ENCODE results near the gene ISG15. TPM values are rescaled to one million over a fixed set of nuclear protein-coding genes. Genes with fewer than 3 reads are reported as not detected.

Gene ISG15
- total RNA-seq (10 to 100 TPM; 34.4 to 48.8 TPM), polyA plus RNA-seq (ENCODE audit: insufficient read length in 2 of 2) (10 to 100 TPM; 27.7 to 28.0 TPM)
- long read RNA-seq, donor 1, transcript ISG15-201 (2 exons, 711 nt) = major isoform, 29 of 40 reads
- long read RNA-seq, donor 1, partial matches to known transcripts = 11 of 40 reads
- long read RNA-seq, donor 1, other reads (novel, unspliced or antisense) = 0 of 40 reads
- long read RNA-seq, donor 2, transcript ISG15-201 (2 exons, 711 nt) = major isoform, 11 of 11 reads
- long read RNA-seq, donor 2, partial matches to known transcripts = 0 of 11 reads
- long read RNA-seq, donor 2, other reads (novel, unspliced or antisense) = 0 of 11 reads
- long read RNA-seq, donor 3, transcript ISG15-201 (2 exons, 711 nt) = major isoform, 17 of 18 reads
- long read RNA-seq, donor 3, partial matches to known transcripts = 0 of 18 reads
- long read RNA-seq, donor 3, other reads (novel, unspliced or antisense) = 0 of 18 reads
- long read RNA-seq, donor 4, transcript ISG15-201 (2 exons, 711 nt) = major isoform, 32 of 32 reads
- long read RNA-seq, donor 4, partial matches to known transcripts = 0 of 32 reads
- long read RNA-seq, donor 4, other reads (novel, unspliced or antisense) = 0 of 32 reads

DNA sequence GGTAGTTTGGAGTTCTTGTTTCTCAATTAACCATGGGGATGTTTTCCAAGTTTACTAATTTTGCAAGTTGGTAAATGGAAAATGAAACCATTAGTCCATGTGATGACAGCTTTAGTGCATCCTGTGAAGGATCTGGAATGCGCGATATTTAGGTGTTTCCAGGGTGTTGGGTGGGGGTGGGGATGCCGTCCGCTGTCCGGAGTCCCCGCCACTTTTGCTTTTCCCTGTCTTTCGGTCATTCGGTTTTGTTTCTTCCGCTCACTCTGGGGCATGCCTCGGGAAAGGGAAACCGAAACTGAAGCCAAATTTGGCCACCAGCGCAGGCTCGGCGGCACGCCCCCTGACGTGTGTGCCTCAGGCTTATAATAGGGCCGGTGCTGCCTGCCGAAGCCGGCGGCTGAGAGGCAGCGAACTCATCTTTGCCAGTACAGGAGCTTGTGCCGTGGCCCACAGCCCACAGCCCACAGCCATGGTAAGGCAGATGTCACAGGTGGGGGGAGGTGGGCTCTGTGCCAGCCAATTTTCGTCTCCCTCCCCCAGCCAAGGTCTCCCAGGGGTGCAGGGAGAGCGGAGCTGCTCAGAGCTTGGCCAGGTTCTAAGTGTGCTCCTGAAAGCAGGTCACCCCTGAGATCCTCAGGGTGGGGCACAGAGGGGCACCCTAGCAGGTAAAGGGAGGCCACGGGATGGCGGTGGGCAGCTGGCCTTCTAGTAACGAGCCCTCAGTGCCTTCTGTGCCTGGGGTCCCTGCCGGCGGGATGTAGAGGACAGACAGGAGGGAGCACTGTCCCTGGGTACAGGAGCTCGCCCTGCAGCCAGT lies at the start of gene ISG15:
ISG15 (plus strand) TSS at position 393 of the 817 bp plus-strand sequence; CDS start at position 470, 77 bp downstream.
- Histone ChIP-seq H3K9me3 (ENCODE audit: control insufficient read depth, insufficient read depth, low read length) (no peaks in the 10 kb centered on the region), H3K4me3 (ENCODE audit: low read depth, low read length) (peak within 1 kb of the TSS; percentile 74), H3K27ac (ENCODE audit: low read depth, low read length) (peak within 1 kb of the TSS; percentile 93), H3K27me3 (ENCODE audit: control insufficient read depth, insufficient read depth, low read length) (peaks cover 2% of the 10 kb centered on the region), H3K4me1 (ENCODE audit: control insufficient read depth, insufficient read depth, low read length) (peaks cover 30% of the 10 kb centered on the region), H3K36me3 (ENCODE audit: control insufficient read depth, insufficient read depth, low read length) (no peaks in the 10 kb centered on the region)
- peak in 2 of 6 donors; percentile 81 to 91 for DNase-seq (ENCODE audit: low read depth in 4 of 6, low spot score in 6 of 6)
- WGBS (ENCODE audit: insufficient coverage) = 11% methylated on average over 28 of the region's 30 CpGs

DNA sequence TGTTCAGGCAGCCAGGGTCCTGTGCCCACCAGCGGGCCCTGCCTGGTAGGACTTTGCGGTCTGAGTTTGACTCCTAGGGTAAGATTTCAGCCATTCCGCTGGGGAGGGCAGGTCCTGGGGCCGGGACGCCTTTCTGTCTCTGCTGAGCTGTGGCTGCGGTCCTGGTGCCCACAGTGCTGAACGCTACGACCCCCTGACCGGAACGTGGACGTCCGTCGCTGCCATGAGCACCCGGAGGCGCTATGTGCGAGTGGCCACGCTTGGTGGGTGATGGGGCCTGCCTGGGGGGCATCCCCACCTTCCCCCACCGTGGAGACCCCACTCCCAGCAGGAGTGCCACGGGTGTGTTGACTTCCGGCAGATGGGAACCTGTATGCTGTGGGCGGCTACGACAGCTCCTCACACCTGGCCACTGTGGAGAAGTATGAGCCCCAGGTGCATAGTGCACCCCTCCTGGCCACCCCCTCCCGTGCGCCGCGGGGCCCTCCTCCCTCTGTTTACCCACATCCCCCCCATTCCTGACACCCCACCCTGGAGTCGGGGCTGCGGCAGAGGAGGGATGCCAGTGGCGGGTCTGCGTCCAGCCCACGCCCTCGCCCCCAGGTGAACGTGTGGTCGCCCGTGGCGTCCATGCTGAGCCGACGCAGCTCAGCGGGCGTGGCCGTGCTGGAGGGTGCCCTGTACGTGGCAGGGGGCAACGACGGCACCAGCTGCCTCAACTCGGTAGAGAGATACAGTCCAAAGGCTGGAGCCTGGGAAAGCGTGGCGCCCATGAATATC lies 49.4 kb upstream of the ISG15 start:
- peaks cover 38% of the 10 kb centered on the region for H3K27me3 ChIP-seq (ENCODE audit: control insufficient read depth, insufficient read depth, low read length)
- H3K4me3 ChIP-seq (ENCODE audit: low read depth, low read length) = no peak overlapping the region
- H3K36me3 ChIP-seq (ENCODE audit: control insufficient read depth, insufficient read depth, low read length) = peaks cover 54% of the 10 kb centered on the region
- DNase-seq (ENCODE audit: low read depth in 4 of 6, low spot score in 6 of 6) = no peak
- WGBS (ENCODE audit: insufficient coverage) = 92% methylated on average over 42 of the region's 47 CpGs
- H3K9me3 ChIP-seq (ENCODE audit: control insufficient read depth, insufficient read depth, low read length) = no peaks in the 10 kb centered on the region
- peaks cover 31% of the 10 kb centered on the region for H3K4me1 ChIP-seq (ENCODE audit: control insufficient read depth, insufficient read depth, low read length)
- H3K27ac ChIP-seq (ENCODE audit: low read depth, low read length) = no peak overlapping the region

DNA sequence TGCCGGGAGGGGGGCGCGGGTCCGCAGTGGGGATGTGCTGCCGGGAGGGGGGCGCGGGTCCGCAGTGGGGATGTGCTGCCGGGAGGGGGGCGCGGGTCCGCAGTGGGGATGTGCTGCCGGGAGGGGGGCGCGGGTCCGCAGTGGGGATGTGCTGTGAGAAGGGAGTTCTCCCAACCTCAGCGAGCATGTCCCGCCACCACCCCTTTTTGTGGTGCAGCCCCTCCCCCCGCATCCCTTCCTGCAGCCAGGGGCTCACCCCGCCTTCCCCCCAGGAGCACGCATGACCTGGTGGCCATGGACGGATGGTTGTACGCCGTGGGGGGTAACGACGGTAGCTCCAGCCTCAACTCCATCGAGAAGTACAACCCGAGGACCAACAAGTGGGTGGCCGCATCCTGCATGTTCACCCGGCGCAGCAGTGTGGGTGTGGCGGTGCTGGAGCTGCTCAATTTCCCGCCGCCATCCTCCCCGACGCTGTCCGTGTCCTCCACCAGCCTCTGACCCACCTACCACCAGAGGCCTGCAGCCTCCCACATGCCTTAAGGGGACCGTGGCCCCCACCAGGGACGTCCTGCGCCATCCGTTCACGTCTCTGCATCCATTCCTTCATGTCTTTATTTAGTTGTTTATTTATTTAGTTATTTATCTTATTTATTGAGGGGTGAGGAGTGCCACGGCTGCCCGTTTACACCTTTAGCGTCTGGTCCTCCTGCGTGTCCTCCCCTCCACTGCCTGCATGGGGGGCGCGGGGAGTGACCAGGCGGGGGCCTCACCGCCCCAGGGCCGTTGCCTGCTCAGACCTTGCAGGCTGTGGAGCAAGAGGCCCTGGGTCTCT lies 48.4 kb upstream of the ISG15 start:
- peaks cover 43% of the 10 kb centered on the region for H3K27me3 ChIP-seq (ENCODE audit: control insufficient read depth, insufficient read depth, low read length)
- 90% methylated on average over 25 of the region's 51 CpGs for WGBS (ENCODE audit: insufficient coverage)
- H3K36me3 ChIP-seq (ENCODE audit: control insufficient read depth, insufficient read depth, low read length) = peaks cover 54% of the 10 kb centered on the region

DNA sequence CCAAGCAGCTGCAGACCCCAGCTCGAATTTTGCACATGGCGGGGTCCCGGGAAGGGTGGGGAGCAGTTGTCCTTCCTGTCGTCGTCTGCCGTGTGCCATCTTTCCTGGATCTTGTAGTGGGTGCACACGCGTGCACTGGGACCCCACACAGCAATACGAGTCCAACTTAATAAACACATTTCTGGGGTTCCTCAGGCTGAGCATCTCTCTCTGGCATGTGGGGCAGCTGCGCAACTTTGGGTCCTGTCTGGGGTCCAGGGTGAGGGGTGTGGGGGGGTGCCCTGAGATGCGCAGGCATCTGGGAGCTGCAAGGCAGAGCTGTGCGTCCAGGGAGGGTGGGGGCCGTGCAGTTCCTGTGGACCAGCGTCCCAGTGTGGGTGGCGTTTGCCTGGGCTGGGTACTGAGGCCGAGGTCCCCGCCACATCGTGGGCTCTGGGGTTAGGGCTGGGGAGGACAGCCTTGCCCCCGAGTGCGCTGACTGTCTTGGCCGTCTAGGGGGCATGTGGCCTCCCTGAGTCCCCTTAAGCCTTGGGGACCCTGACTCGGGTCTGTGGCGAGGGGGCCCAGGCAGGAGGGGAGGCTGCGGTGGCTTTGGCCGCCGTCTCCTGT lies 47.7 kb upstream of the ISG15 start:
- Histone ChIP-seq H3K27ac (ENCODE audit: low read depth, low read length) (no peak overlapping the region), H3K27me3 (ENCODE audit: control insufficient read depth, insufficient read depth, low read length) (peaks cover 50% of the 10 kb centered on the region)
- DNase-seq (ENCODE audit: low read depth in 4 of 6, low spot score in 6 of 6) = no peak

More for the DNA sequence above, 48.4 kb upstream of the ISG15 start:
- Histone ChIP-seq H3K27ac (ENCODE audit: low read depth, low read length) (no peak overlapping the region), H3K4me1 (ENCODE audit: control insufficient read depth, insufficient read depth, low read length) (peaks cover 25% of the 10 kb centered on the region), H3K4me3 (ENCODE audit: low read depth, low read length) (no peak overlapping the region), H3K9me3 (ENCODE audit: control insufficient read depth, insufficient read depth, low read length) (no peaks in the 10 kb centered on the region)
- DNase-seq (ENCODE audit: low read depth in 4 of 6, low spot score in 6 of 6) = no peak

DNA sequence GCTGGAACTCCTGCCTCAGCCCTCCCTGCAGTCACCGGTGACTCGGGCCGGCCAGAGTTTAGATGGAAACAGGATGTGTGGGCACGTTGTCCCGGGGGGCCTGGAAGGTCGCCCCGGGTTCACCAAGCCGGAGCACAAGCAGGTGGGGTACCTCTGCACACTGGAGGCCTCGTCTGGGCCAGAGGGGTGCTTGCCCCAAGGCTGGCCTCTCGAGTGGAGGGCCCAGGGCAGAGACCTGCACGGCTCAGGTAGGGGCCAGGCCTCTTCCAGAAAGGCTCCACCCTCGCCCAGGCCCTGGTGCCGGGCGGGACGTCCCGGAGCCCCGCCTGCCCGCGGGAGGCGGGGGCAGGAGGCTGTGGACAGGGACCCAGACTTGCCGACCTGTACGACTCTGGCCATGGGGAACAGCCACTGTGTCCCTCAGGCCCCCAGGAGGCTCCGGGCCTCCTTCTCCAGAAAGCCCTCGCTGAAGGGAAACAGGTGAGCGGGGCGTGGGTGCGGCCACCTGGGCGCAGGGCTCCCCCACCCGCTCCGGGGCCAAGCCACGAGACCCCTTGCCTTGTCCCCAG lies 47.1 kb upstream of the ISG15 start, which contains the start of gene PLEKHN1:
PLEKHN1 (plus strand) TSS at position 348 of the 569 bp plus-strand sequence; CDS start at position 398, 50 bp downstream.
- WGBS (ENCODE audit: insufficient coverage) = 20% methylated on average over 31 of the region's 31 CpGs
- no peak for DNase-seq (ENCODE audit: low read depth in 4 of 6, low spot score in 6 of 6)
- peaks cover 56% of the 10 kb centered on the region for H3K27me3 ChIP-seq (ENCODE audit: control insufficient read depth, insufficient read depth, low read length)
- H3K36me3 ChIP-seq (ENCODE audit: control insufficient read depth, insufficient read depth, low read length) = peaks cover 54% of the 10 kb centered on the region
- H3K9me3 ChIP-seq (ENCODE audit: control insufficient read depth, insufficient read depth, low read length) = no peaks in the 10 kb centered on the region
- no peak within 1 kb of the TSS for H3K27ac ChIP-seq (ENCODE audit: low read depth, low read length)
- peak within 1 kb of the TSS; percentile 40 for H3K4me3 ChIP-seq (ENCODE audit: low read depth, low read length)
- H3K4me1 ChIP-seq (ENCODE audit: control insufficient read depth, insufficient read depth, low read length) = peaks cover 19% of the 10 kb centered on the region

More for the DNA sequence above, 47.7 kb upstream of the ISG15 start:
- Histone ChIP-seq H3K36me3 (ENCODE audit: control insufficient read depth, insufficient read depth, low read length) (peaks cover 54% of the 10 kb centered on the region), H3K9me3 (ENCODE audit: control insufficient read depth, insufficient read depth, low read length) (no peaks in the 10 kb centered on the region), H3K4me3 (ENCODE audit: low read depth, low read length) (no peak overlapping the region), H3K4me1 (ENCODE audit: control insufficient read depth, insufficient read depth, low read length) (peaks cover 20% of the 10 kb centered on the region)
- 86% methylated on average over 22 of the region's 26 CpGs for WGBS (ENCODE audit: insufficient coverage)

DNA sequence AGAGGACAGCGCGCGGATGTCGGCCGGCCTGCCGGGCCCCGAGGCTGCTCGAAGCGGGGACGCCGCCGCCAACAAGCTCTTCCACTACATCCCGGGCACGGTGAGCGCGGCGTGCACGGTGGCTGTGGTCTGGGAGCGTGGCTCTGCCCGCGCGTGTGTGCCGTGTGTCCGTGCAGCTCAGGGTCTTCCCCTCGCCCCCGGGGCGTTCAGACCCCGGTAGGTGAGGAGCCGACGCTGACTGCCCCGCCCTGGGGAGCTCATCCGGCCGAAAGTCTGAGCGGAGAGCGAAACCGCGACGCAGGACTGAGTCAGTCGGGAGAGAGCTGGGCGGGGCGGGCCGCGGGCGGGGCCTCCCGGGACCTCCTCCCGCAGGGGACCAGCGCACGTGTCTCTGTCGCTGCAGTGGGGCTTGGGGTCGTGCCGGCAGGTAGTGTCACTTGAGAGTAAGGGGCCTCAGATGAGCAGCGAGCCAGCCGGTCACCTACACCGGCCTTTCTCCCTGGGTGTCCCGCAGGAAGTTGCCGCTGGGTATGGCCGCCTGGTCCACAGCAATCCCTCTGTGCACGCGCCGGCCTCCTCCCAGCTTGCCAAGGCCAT lies 46.5 kb upstream of the ISG15 start:
- H3K4me1 ChIP-seq (ENCODE audit: control insufficient read depth, insufficient read depth, low read length) = peaks cover 13% of the 10 kb centered on the region
- no peaks in the 10 kb centered on the region for H3K9me3 ChIP-seq (ENCODE audit: control insufficient read depth, insufficient read depth, low read length)
- H3K36me3 ChIP-seq (ENCODE audit: control insufficient read depth, insufficient read depth, low read length) = peaks cover 48% of the 10 kb centered on the region
- DNase-seq (ENCODE audit: low read depth in 4 of 6, low spot score in 6 of 6) = no peak
- 3% methylated on average over 60 of the region's 60 CpGs for WGBS (ENCODE audit: insufficient coverage)
- H3K27ac ChIP-seq (ENCODE audit: low read depth, low read length) = no peak overlapping the region
- H3K4me3 ChIP-seq (ENCODE audit: low read depth, low read length) = peak overlapping the region; percentile 40
- peaks cover 62% of the 10 kb centered on the region for H3K27me3 ChIP-seq (ENCODE audit: control insufficient read depth, insufficient read depth, low read length)

DNA sequence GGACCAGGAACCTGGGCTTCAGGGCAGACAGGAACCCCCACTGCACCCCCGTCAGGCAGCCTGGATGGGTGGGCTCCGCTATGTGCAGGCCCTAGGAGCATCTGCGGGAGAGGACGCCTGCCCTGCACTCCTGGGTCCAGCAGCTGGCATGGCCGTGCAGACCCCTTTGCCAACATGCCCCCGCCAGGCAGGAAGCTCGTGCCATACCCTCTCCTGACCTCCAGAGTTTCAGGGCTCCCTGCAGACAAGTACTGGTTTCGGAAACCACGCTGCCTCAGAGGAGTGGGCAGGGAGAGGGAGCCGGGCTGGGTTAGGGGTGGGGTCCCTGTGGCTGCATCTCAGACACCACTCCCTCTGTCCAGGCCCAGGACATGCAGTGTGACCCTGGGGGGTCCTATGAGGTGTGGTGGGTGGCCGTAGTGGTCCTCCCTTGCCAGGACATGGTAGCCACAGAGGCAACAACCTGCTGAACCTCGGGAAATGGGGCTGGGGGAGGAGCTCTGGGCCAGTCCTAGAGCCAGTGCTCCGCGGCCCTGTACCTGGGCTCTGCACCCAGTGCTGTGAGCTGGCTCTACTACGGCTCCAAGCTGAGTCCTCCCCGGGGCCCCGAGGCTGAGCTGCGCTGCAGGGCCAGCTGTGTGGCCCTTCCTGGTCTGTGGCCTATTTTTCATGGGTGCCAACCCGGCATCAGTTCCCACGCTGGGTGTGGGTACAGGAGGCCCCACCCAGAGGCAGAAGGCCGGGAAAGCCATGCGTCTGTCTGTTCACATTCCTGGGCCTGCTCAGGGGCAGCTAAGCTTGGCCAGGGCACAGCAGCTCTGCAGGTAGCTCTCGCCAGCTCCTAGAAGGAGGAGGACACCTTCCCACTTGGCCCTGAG lies 45.6 kb upstream of the ISG15 start:
- Histone ChIP-seq H3K27ac (ENCODE audit: low read depth, low read length) (no peak overlapping the region), H3K4me3 (ENCODE audit: low read depth, low read length) (no peak overlapping the region), H3K9me3 (ENCODE audit: control insufficient read depth, insufficient read depth, low read length) (no peaks in the 10 kb centered on the region), H3K36me3 (ENCODE audit: control insufficient read depth, insufficient read depth, low read length) (peaks cover 39% of the 10 kb centered on the region), H3K27me3 (ENCODE audit: control insufficient read depth, insufficient read depth, low read length) (peaks cover 67% of the 10 kb centered on the region), H3K4me1 (ENCODE audit: control insufficient read depth, insufficient read depth, low read length) (peaks cover 13% of the 10 kb centered on the region)
- 76% methylated on average over 19 of the region's 23 CpGs for WGBS (ENCODE audit: insufficient coverage)
- DNase-seq (ENCODE audit: low read depth in 4 of 6, low spot score in 6 of 6) = no peak
